Gastrocnemius medialis (tissue), 4 donors: ENCODE results near the gene DNAJB12. TPM values are rescaled to one million over a fixed set of nuclear protein-coding genes. Genes with fewer than 3 reads are reported as not detected.
"Not testable (repeated sequence)": the region's sequence is repeated elsewhere in the genome, so short reads cannot be mapped to it uniquely, and the experiment has no call there.

Experiments
- ATAC-seq, 2 donors: fragments of 150-250 bp; one replicate each; pipeline ENCODE4 v1.9.1; 2016
- DNase-seq, 2 donors: peaks; one replicate each; pipeline ENCODE4 v3.0.0-alpha.2; 2019
- H3K27ac ChIP-seq, 4 donors: fragments of 200-600 bp; sonication (generic); 1 replicate in 1 of 4; 2 replicates in 3 of 4; pipeline ENCODE4 v1.5.1; 2016 to 2018; ENCODE audit warnings: mild to moderate bottlenecking in 2 of 4, moderate library complexity in 1 of 4
- H3K27me3 ChIP-seq, 3 donors: fragments of 200-600 bp; sonication (generic) in 2 of 3; 1 replicate in 1 of 3; 2 replicates in 2 of 3; pipeline versions ENCODE4 v1.5.1 to v1.6.0; 2016 to 2019; ENCODE audit warnings: mild to moderate bottlenecking in 1 of 3, moderate library complexity in 1 of 3
- H3K36me3 ChIP-seq, 2 donors: fragments of 200-600 bp; sonication (generic) in 1 of 2; one replicate each; pipeline ENCODE4 v1.5.1; 2017 to 2018
- H3K4me1 ChIP-seq, 2 donors: fragments of 200-600 bp; sonication (generic) in 1 of 2; one replicate each; pipeline ENCODE4 v1.5.1; 2016 to 2017; ENCODE audit warnings: mild to moderate bottlenecking in 2 of 2
- H3K4me3 ChIP-seq, 4 donors: fragments of 200-600 bp; sonication (generic) in 3 of 4; 1 replicate in 1 of 4; 2 replicates in 3 of 4; pipeline ENCODE4 v1.5.1; 2016 to 2019; ENCODE audit warnings: mild to moderate bottlenecking in 2 of 4
- H3K9me3 ChIP-seq, 3 donors: fragments of 200-600 bp; sonication (generic) in 2 of 3; 1 replicate in 1 of 3; 2 replicates in 2 of 3; pipeline ENCODE4 v1.5.1; 2016 to 2019
- POLR2A ChIP-seq, 2 donors: fragments of 450-650 bp; IDR thresholded peaks; one replicate each; pipeline ENCODE4 v1.6.1; 2017; ENCODE audit warnings: antibody characterized with exemption in 2 of 2, mild to moderate bottlenecking in 2 of 2, moderate library complexity in 2 of 2
- in situ Hi-C, 4 donors: fragments of 200-750 bp; cut with MboI; loops; one replicate each; pipeline versions ENCODE4 v1.15.0 to v1.8.0; 2017; ENCODE audit warnings: low sequenced_read_pairs in 4 of 4
- intact Hi-C: fragments of 100-400 bp; cut with DNase I; formaldehyde crosslinking; loops from one replicate; pipeline ENCODE4 v1.15.1; 2023; ENCODE audit warnings: low total_unique reads
- total RNA-seq, 4 donors: library from RNA; depleted of rRNA; stranded (reverse); fragments of >200 nt; gene quantifications; one replicate each; pipeline versions ENCODE4 v1.1.0 to v1.2.3, GENCODE V29; 2016
- TF ChIP-seq, protein P1 (sequence below), 5 experiments: fragments of 450-650 bp in 3 of 5; fragments of 200-600 bp in 2 of 5; sonication (generic) in 2 of 5; IDR thresholded peaks in 4 of 5; conservative IDR thresholded peaks in 1 of 5; 1 replicate in 4 of 5; 2 replicates in 1 of 5; pipeline ENCODE4 v1.5.1; 2016 to 2019; ENCODE audit warnings: antibody characterized with exemption in 5 of 5, mild to moderate bottlenecking in 3 of 5, moderate library complexity in 3 of 5

Gene DNAJB12
- total RNA-seq, 4 donors from 2014 or later, result 35.8 to 49.7 (median 39.0) TPM

DNA sequence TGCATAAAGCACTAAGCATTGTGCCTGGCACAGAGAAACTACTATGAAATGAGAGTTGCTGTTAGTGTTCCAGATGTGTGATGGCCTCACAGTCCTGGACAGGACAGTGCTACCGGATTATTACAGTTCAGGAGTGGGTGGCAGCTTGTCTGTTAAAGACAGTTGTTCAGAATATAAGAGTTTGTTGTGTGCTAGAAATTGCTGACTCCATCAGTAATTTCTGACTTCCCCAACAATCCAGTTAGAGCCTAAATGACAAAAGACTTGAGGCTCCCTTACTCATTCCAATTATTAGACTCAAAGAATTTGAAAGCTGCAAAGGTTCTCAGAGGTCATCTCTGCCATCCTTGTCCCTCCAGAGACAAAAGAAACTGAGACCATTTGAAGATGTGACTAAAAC is 34.3 kb upstream of the DNAJB12 start:
- Histone ChIP-seq H3K4me3 (no peak overlapping the region), H3K27ac (no peak overlapping the region), H3K36me3 (no peaks in the 10 kb centered on the region), H3K4me1 (no peaks in the 10 kb centered on the region), H3K27me3 (no peaks in the 10 kb centered on the region), H3K9me3 (no peaks in the 10 kb centered on the region)
- ATAC-seq (no peak), DNase-seq (no peak)
- TF ChIP-seq POLR2A (IDR thresholded peaks at IDR 0.05), result no peak
- TF ChIP-seq, protein P1, sequence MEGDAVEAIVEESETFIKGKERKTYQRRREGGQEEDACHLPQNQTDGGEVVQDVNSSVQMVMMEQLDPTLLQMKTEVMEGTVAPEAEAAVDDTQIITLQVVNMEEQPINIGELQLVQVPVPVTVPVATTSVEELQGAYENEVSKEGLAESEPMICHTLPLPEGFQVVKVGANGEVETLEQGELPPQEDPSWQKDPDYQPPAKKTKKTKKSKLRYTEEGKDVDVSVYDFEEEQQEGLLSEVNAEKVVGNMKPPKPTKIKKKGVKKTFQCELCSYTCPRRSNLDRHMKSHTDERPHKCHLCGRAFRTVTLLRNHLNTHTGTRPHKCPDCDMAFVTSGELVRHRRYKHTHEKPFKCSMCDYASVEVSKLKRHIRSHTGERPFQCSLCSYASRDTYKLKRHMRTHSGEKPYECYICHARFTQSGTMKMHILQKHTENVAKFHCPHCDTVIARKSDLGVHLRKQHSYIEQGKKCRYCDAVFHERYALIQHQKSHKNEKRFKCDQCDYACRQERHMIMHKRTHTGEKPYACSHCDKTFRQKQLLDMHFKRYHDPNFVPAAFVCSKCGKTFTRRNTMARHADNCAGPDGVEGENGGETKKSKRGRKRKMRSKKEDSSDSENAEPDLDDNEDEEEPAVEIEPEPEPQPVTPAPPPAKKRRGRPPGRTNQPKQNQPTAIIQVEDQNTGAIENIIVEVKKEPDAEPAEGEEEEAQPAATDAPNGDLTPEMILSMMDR (IDR thresholded peaks at IDR 0.05 in 4 of 5, conservative IDR thresholded peaks at IDR 0.05 in 1 of 5), result no peak
- intact Hi-C loops (no loop called here), in situ Hi-C loops (no loop called here)

DNA sequence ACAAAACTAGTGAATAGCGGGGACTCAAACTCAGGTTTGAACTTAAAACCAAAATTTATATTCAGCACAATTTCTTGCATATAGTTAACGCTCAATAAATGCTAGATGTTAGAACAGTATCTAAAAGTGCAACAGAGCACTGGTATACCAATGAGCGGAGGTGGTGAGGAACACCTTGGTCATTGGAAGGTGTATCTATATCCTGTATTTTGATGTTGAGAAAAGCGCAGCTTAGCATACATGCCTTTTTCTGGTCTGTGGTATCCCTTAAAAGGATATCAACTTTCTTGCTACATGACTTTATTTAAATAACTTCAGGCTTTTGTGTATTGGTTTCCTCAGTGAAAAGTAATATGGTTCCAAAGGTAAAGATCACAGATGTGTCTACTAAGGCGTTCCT is 33.3 kb upstream of the DNAJB12 start:
- ATAC-seq (no peak), DNase-seq (no peak)
- no peaks in the 10 kb centered on the region for H3K4me1 ChIP-seq
- H3K27ac ChIP-seq, result no peak overlapping the region
- H3K4me3 ChIP-seq, result no peak overlapping the region
- intact Hi-C loops (no loop called here), in situ Hi-C loops (no loop called here)
- no peaks in the 10 kb centered on the region for H3K27me3 ChIP-seq
- TF ChIP-seq, protein P1 (IDR thresholded peaks at IDR 0.05 in 4 of 5, conservative IDR thresholded peaks at IDR 0.05 in 1 of 5), result no peak
- TF ChIP-seq POLR2A (IDR thresholded peaks at IDR 0.05), result no peak
- no peaks in the 10 kb centered on the region for H3K36me3 ChIP-seq
- no peaks in the 10 kb centered on the region for H3K9me3 ChIP-seq

DNA sequence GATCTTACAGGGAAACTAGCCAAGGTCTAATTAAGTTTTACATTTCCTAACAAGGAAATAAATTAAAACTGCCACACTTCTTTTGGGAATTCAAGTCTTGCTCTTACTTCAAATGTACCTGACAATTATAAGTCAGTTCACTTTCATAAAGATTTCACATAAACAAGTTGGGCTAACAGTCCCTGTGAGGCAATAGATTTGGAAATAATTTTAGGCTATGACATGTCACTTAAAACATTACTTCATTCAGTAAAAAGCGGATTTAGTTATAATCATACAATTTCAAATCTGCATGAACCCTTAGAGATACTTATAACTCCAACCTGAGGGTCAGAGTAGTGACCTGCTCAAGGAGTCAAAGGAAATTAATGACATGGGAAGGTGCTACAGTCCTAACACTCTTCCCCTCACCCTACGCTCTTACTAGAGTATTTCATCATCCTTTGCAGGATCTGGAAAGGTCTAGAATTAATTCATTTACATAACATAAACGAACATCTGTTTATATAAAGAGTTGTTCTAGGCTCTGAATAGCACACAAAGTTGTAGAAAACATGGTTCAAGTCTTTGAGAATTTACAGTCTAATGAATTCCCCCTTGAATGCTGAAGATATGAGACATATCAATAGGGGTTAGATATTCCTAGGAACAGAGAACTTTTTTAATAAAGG is 32.3 kb upstream of the DNAJB12 start:
- no peak overlapping the region for H3K27ac ChIP-seq
- no peaks in the 10 kb centered on the region for H3K9me3 ChIP-seq
- no peaks in the 10 kb centered on the region for H3K36me3 ChIP-seq
- in situ Hi-C loops, result no loop called here
- ATAC-seq (no peak), DNase-seq (no peak)
- no peak overlapping the region for H3K4me3 ChIP-seq
- no peaks in the 10 kb centered on the region for H3K27me3 ChIP-seq
- intact Hi-C loops, result no loop called here
- TF ChIP-seq, protein P1 (IDR thresholded peaks at IDR 0.05 in 4 of 5, conservative IDR thresholded peaks at IDR 0.05 in 1 of 5), result no peak
- TF ChIP-seq POLR2A (IDR thresholded peaks at IDR 0.05), result no peak
- no peaks in the 10 kb centered on the region for H3K4me1 ChIP-seq

DNA sequence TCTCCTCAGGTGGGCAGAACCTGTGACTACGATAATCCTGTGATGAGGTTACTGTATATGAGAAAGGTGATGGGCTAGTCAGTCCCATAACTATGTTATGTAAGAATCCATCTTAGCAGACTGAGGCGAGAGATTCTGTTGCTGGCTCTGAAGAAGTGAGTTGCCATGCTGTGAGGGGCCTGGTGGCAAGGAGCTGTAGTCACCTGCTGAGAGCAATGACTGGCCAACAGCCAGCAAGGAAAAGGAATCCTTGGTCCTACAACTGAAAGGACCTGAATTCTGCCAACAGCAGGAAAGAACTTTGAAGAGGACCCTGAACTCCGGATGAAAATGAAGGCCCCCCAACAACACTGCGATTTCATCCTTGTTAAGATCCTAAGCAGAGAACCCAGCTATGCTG is 31.0 kb upstream of the DNAJB12 start:
- H3K27ac ChIP-seq, result no peak overlapping the region
- no peaks in the 10 kb centered on the region for H3K9me3 ChIP-seq
- H3K4me3 ChIP-seq, result no peak overlapping the region
- in situ Hi-C loops, result no loop called here
- no peaks in the 10 kb centered on the region for H3K27me3 ChIP-seq
- intact Hi-C loops, result no loop called here
- TF ChIP-seq POLR2A (IDR thresholded peaks at IDR 0.05), result no peak
- TF ChIP-seq, protein P1 (IDR thresholded peaks at IDR 0.05 in 4 of 5, conservative IDR thresholded peaks at IDR 0.05 in 1 of 5), result no peak
- H3K4me1 ChIP-seq, result no peaks in the 10 kb centered on the region
- ATAC-seq (no peak), DNase-seq (no peak)
- H3K36me3 ChIP-seq, result no peaks in the 10 kb centered on the region

DNA sequence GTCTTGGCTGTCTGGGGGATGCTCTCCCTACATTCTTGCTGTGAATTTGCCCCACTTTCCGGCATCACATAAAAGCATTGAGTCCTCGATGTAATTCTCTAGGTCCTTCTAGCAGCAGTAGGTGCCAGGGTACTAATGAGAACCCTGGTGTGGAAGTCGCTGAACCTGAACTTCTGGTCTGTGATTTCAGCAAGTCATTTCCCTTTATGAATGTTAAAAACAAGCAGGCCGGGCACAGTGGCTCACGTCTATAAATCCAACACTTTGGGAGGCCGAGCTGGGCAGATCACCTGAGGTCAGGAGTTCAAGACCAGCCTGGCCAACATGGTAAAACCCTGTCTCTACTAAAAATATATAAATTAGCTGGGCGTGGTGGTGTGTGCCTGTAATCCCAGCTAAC is 30.3 kb upstream of the DNAJB12 start:
- H3K27me3 ChIP-seq, in situ Hi-C loops, ATAC-seq, H3K27ac ChIP-seq, H3K4me3 ChIP-seq, H3K9me3 ChIP-seq, H3K4me1 ChIP-seq, H3K36me3 ChIP-seq, intact Hi-C loops, DNase-seq: not testable (repeated sequence)
